H9 (cell line): ENCODE results near the gene RABGAP1L. TPM values are rescaled to one million over a fixed set of nuclear protein-coding genes. Genes with fewer than 3 reads are reported as not detected.

ENCODE experiments used
- DNase-seq: peaks from one replicate; pipeline ENCODE4 v3.0.0-alpha.2; 2017
- H2AFZ ChIP-seq: one replicate; pipeline ENCODE4 v1.6.1; 2013; ENCODE audit warnings: mild to moderate bottlenecking, low read length, control low read depth, moderate library complexity
- H2AK5ac ChIP-seq: 2 replicates; pipeline ENCODE4 v1.6.1; 2013; ENCODE audit warnings: low read length, control low read depth, mixed read lengths; ENCODE audit not compliant: insufficient read length
- H2BK120ac ChIP-seq: one replicate; pipeline ENCODE4 v1.6.1; 2013; ENCODE audit warnings: low read depth, mild to moderate bottlenecking, low read length, control low read depth, inconsistent platforms; ENCODE audit not compliant: poor library complexity, severe bottlenecking
- H2BK12ac ChIP-seq: 2 replicates; pipeline ENCODE4 v1.6.1; 2013; ENCODE audit warnings: low read length, control low read depth, mixed read lengths, low read depth; ENCODE audit not compliant: insufficient read length
- H2BK15ac ChIP-seq: 2 replicates; pipeline ENCODE4 v1.6.1; 2013; ENCODE audit warnings: low read depth, low read length, control low read depth
- H2BK20ac ChIP-seq: one replicate; pipeline ENCODE4 v1.6.1; 2013; ENCODE audit warnings: low read depth, mild to moderate bottlenecking, low read length, control low read depth, inconsistent platforms; ENCODE audit not compliant: poor library complexity, severe bottlenecking
- H2BK5ac ChIP-seq: 2 replicates; pipeline ENCODE4 v1.6.1; 2013; ENCODE audit warnings: low read length, control low read depth, mixed read lengths; ENCODE audit not compliant: insufficient read length
- H3K14ac ChIP-seq: 2 replicates; pipeline ENCODE4 v1.6.1; 2013; ENCODE audit warnings: low read length, control low read depth; ENCODE audit not compliant: insufficient read depth
- H3K18ac ChIP-seq: 2 replicates; pipeline ENCODE4 v1.6.1; 2013; ENCODE audit warnings: low read depth, mild to moderate bottlenecking, mixed read lengths, low read length, control low read depth; ENCODE audit not compliant: insufficient read length
- H3K23ac ChIP-seq: 2 replicates; pipeline ENCODE4 v1.6.1; 2013; ENCODE audit warnings: low read length, control low read depth, mixed read lengths, low read depth; ENCODE audit not compliant: insufficient read length
- H3K23me2 ChIP-seq: 2 replicates; pipeline ENCODE4 v1.6.1; 2013; ENCODE audit warnings: low read depth, mild to moderate bottlenecking, mixed read lengths, low read length, control low read depth; ENCODE audit not compliant: insufficient read length, poor library complexity, severe bottlenecking
- H3K27ac ChIP-seq: 2 replicates; pipeline ENCODE4 v1.5.1; 2013; ENCODE audit warnings: low read length, control low read depth, mixed read lengths, low read depth; ENCODE audit not compliant: insufficient read length
- H3K27me3 ChIP-seq: 2 replicates; pipeline ENCODE4 v1.6.1; 2013; ENCODE audit warnings: low read length, control low read depth, inconsistent platforms; ENCODE audit not compliant: insufficient read depth
- H3K4ac ChIP-seq: 2 replicates; pipeline ENCODE4 v1.6.1; 2013; ENCODE audit warnings: low read depth, mild to moderate bottlenecking, control low read depth, inconsistent platforms, low read length, moderate library complexity
- H3K4me1 ChIP-seq: 2 replicates; pipeline ENCODE4 v1.6.1; 2013; ENCODE audit warnings: low read length, control low read depth, inconsistent platforms; ENCODE audit not compliant: insufficient read depth
- H3K4me2 ChIP-seq: 2 replicates; pipeline ENCODE4 v1.6.1; 2013; ENCODE audit warnings: low read length, control low read depth, mixed read lengths; ENCODE audit not compliant: insufficient read length, insufficient read depth
- H3K56ac ChIP-seq: 2 replicates; pipeline ENCODE4 v1.6.1; 2013; ENCODE audit warnings: low read depth, mild to moderate bottlenecking, mixed read lengths, low read length, control low read depth; ENCODE audit not compliant: insufficient read length
- H3K79me1 ChIP-seq: 2 replicates; pipeline ENCODE4 v1.6.1; 2013; ENCODE audit warnings: low read depth, mild to moderate bottlenecking, moderate library complexity, low read length, control low read depth, inconsistent platforms; ENCODE audit not compliant: insufficient read depth, poor library complexity, severe bottlenecking
- H3K79me2 ChIP-seq: 2 replicates; pipeline ENCODE4 v1.6.1; 2013; ENCODE audit warnings: low read length, control low read depth, inconsistent platforms; ENCODE audit not compliant: insufficient read depth
- H3K9ac ChIP-seq: 2 replicates; pipeline ENCODE4 v1.6.1; 2013; ENCODE audit warnings: low read length, control low read depth, mixed read lengths; ENCODE audit not compliant: insufficient read length; ENCODE audit errors: extremely low read depth
- H3K9me3 ChIP-seq: one replicate; pipeline ENCODE4 v1.6.1; 2013; ENCODE audit warnings: low read depth, low read length, inconsistent platforms; ENCODE audit not compliant: control insufficient read depth
- H3T11ph ChIP-seq: one replicate; pipeline ENCODE4 v1.6.1; 2013; ENCODE audit warnings: mild to moderate bottlenecking, low read length, control low read depth, inconsistent platforms
- H4K20me1 ChIP-seq: one replicate; pipeline ENCODE4 v1.6.1; 2013; ENCODE audit not compliant: control insufficient read depth, insufficient read length, insufficient read depth
- H4K5ac ChIP-seq: 2 replicates; pipeline ENCODE4 v1.6.1; 2013; ENCODE audit warnings: low read depth, mild to moderate bottlenecking, mixed read lengths, low read length, control low read depth; ENCODE audit not compliant: insufficient read length
- H4K8ac ChIP-seq: replicated peaks from 2 replicates; pipeline ENCODE4 v1.6.1; 2013; ENCODE audit warnings: low read length, control low read depth, mixed read lengths, low read depth; ENCODE audit not compliant: insufficient read length
- H4K91ac ChIP-seq: 2 replicates; pipeline ENCODE4 v1.6.1; 2013; ENCODE audit warnings: low read depth, mild to moderate bottlenecking, moderate library complexity, mixed read lengths, low read length, control low read depth; ENCODE audit not compliant: insufficient read length
- H3K27ac Mint-ChIP-seq, 3 experiments: 2 replicates in 2 of 3; 3 replicates in 1 of 3; pipeline ENCODE4 v1.8.0; 2020 to 2021; ENCODE audit warnings: mixed read lengths in 3 of 3, mild to moderate bottlenecking in 1 of 3, moderate library complexity in 1 of 3
- H3K27me3 Mint-ChIP-seq: 2 replicates; pipeline ENCODE4 v1.8.0; 2021; ENCODE audit warnings: low read depth, mild to moderate bottlenecking, moderate library complexity, mixed read lengths
- H3K36me3 Mint-ChIP-seq, 3 experiments: 2 replicates in 2 of 3; 3 replicates in 1 of 3; pipeline ENCODE4 v1.8.0; 2020 to 2021; ENCODE audit warnings: low read depth in 3 of 3, mixed read lengths in 3 of 3; ENCODE audit not compliant: insufficient read depth in 1 of 3
- H3K4me1 Mint-ChIP-seq, 2 experiments: 2 replicates each; pipeline ENCODE4 v1.8.0; 2020; ENCODE audit warnings: mixed read lengths in 2 of 2
- H3K4me3 Mint-ChIP-seq, 2 experiments: 2 replicates in 1 of 2; 3 replicates in 1 of 2; pipeline ENCODE4 v1.8.0; 2020 to 2021; ENCODE audit warnings: mild to moderate bottlenecking in 2 of 2, mixed read lengths in 2 of 2, moderate library complexity in 1 of 2
- H3K9me3 Mint-ChIP-seq, 2 experiments: 2 replicates in 1 of 2; 3 replicates in 1 of 2; pipeline ENCODE4 v1.8.0; 2020; ENCODE audit warnings: mild to moderate bottlenecking in 2 of 2, mixed read lengths in 2 of 2, moderate library complexity in 1 of 2
- WGBS: extraction: QIAGEN DNeasy Blood & Tissue Kit; methylation state at CpG from one replicate; pipeline ENCODE4 v1.1.7; 2013; ENCODE audit warnings: missing lambda C conversion rate, low lambda C conversion rate, mixed read lengths; ENCODE audit not compliant: insufficient read length; ENCODE audit errors: extremely low coverage; 5-methylcytosine and 5-hydroxymethylcytosine counted together
- total RNA-seq: library from RNA; stranded (reverse); gene quantifications from 2 replicates; pipeline ENCODE4 v1.2.1, GENCODE V29; 2021
- TF ChIP-seq, protein P1 (sequence below): fragments of 200-600 bp; sonication (generic); conservative IDR thresholded peaks from 3 replicates; pipeline ENCODE4 v1.8.0; 2021; ENCODE audit warnings: antibody characterized with exemption, mild to moderate bottlenecking

RABGAP1L gene
- total RNA-seq, 1 experiment from 2014 or later, result 147 TPM

DNA sequence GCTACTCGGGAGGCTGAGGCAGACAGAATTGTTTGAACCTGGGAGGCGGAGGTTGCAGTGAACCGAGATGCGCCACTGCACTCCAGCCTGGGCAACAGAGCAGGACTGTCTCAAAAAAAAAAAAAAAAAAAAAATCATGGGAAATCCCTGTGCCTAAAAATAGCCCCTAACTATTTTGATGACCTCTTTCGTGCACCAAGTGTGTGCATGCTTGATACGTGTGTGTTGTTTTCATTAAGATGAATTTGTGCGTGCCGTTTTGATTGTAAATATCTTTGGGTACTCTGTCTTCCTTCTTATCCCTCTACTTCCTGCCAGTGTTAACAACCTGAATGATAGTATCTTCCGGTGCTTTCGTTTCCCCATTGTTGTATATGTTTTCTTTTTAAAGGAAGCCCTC, 850.2 kb downstream of the RABGAP1L start:
- Histone ChIP-seq H2BK120ac (no peak overlapping the region), H3K23ac (no peak overlapping the region), H3K4me1 (no peaks in the 10 kb centered on the region), H2BK15ac (no peak overlapping the region), H2AK5ac (no peak overlapping the region), H3K79me2 (peaks cover 9% of the 10 kb centered on the region; the same call in 1 of the 2 replicates), H3T11ph (no peak overlapping the region), H2BK5ac (no peak overlapping the region), H3K27me3 (no peaks in the 10 kb centered on the region), H4K20me1 (no peaks in the 10 kb centered on the region), H3K9me3 (no peaks in the 10 kb centered on the region), H3K27ac (no peak overlapping the region), H3K18ac (no peak overlapping the region), H3K9ac (no peak overlapping the region), H3K79me1 (no peaks in the 10 kb centered on the region), H4K91ac (no peak overlapping the region), H3K56ac (no peak overlapping the region), H4K5ac (no peak overlapping the region), H2BK12ac (no peak overlapping the region), H3K23me2 (no peaks in the 10 kb centered on the region), H2AFZ (no peak overlapping the region), H4K8ac (no peak overlapping the region), H3K14ac (no peak overlapping the region), H3K4me2 (no peak overlapping the region), H2BK20ac (no peak overlapping the region), H3K4ac (no peak overlapping the region)
- Mint-ChIP-seq H3K27me3 (no peaks in the 10 kb centered on the region), H3K36me3 (peaks cover 33 to 77% (median 62%) of the 10 kb centered on the region in 3 experiments; a peak in 6 of 7 replicates), H3K27ac (peak overlapping the region in 1 of 3 experiments; percentile 57; a peak in 2 of 7 replicates), H3K4me1 (no peaks in the 10 kb centered on the region), H3K4me3 (no peak overlapping the region), H3K9me3 (no peaks in the 10 kb centered on the region)
- TF ChIP-seq, protein P1, sequence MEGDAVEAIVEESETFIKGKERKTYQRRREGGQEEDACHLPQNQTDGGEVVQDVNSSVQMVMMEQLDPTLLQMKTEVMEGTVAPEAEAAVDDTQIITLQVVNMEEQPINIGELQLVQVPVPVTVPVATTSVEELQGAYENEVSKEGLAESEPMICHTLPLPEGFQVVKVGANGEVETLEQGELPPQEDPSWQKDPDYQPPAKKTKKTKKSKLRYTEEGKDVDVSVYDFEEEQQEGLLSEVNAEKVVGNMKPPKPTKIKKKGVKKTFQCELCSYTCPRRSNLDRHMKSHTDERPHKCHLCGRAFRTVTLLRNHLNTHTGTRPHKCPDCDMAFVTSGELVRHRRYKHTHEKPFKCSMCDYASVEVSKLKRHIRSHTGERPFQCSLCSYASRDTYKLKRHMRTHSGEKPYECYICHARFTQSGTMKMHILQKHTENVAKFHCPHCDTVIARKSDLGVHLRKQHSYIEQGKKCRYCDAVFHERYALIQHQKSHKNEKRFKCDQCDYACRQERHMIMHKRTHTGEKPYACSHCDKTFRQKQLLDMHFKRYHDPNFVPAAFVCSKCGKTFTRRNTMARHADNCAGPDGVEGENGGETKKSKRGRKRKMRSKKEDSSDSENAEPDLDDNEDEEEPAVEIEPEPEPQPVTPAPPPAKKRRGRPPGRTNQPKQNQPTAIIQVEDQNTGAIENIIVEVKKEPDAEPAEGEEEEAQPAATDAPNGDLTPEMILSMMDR, result no peak
- DNase-seq, result no peak
- no CpG with 5 or more reads among the region's 10 CpGs for WGBS
